HG03432 (cell line): Measurements from ENCODE around the gene MYOF.

Source experiments
- ATAC-seq: cut with Tn5 transposase; IDR thresholded peaks from one replicate; pipeline ENCODE4 v1.9.1; 2021; ENCODE audit warnings: mild to moderate bottlenecking, moderate library complexity; ENCODE audit not compliant: unreplicated experiment

Gene MYOF, protein sequence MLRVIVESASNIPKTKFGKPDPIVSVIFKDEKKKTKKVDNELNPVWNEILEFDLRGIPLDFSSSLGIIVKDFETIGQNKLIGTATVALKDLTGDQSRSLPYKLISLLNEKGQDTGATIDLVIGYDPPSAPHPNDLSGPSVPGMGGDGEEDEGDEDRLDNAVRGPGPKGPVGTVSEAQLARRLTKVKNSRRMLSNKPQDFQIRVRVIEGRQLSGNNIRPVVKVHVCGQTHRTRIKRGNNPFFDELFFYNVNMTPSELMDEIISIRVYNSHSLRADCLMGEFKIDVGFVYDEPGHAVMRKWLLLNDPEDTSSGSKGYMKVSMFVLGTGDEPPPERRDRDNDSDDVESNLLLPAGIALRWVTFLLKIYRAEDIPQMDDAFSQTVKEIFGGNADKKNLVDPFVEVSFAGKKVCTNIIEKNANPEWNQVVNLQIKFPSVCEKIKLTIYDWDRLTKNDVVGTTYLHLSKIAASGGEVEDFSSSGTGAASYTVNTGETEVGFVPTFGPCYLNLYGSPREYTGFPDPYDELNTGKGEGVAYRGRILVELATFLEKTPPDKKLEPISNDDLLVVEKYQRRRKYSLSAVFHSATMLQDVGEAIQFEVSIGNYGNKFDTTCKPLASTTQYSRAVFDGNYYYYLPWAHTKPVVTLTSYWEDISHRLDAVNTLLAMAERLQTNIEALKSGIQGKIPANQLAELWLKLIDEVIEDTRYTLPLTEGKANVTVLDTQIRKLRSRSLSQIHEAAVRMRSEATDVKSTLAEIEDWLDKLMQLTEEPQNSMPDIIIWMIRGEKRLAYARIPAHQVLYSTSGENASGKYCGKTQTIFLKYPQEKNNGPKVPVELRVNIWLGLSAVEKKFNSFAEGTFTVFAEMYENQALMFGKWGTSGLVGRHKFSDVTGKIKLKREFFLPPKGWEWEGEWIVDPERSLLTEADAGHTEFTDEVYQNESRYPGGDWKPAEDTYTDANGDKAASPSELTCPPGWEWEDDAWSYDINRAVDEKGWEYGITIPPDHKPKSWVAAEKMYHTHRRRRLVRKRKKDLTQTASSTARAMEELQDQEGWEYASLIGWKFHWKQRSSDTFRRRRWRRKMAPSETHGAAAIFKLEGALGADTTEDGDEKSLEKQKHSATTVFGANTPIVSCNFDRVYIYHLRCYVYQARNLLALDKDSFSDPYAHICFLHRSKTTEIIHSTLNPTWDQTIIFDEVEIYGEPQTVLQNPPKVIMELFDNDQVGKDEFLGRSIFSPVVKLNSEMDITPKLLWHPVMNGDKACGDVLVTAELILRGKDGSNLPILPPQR (N-terminal part only)

GRCh38 chr10:93482145-93482834 lies at the start of gene MYOF:
TSS of gene MYOF (minus strand) at chr10:93482334. CDS start at chr10:93482194, 140 bp downstream.
- peak; percentile 81 for ATAC-seq

- ATAC-seq, result no peak
Measured at GRCh38 chr10:93518531-93518930, 36.4 kb upstream of the MYOF start.

GRCh38 chr10:93516006-93516380 lies 33.9 kb upstream of the MYOF start:
- ATAC-seq, result no peak

DNA sequence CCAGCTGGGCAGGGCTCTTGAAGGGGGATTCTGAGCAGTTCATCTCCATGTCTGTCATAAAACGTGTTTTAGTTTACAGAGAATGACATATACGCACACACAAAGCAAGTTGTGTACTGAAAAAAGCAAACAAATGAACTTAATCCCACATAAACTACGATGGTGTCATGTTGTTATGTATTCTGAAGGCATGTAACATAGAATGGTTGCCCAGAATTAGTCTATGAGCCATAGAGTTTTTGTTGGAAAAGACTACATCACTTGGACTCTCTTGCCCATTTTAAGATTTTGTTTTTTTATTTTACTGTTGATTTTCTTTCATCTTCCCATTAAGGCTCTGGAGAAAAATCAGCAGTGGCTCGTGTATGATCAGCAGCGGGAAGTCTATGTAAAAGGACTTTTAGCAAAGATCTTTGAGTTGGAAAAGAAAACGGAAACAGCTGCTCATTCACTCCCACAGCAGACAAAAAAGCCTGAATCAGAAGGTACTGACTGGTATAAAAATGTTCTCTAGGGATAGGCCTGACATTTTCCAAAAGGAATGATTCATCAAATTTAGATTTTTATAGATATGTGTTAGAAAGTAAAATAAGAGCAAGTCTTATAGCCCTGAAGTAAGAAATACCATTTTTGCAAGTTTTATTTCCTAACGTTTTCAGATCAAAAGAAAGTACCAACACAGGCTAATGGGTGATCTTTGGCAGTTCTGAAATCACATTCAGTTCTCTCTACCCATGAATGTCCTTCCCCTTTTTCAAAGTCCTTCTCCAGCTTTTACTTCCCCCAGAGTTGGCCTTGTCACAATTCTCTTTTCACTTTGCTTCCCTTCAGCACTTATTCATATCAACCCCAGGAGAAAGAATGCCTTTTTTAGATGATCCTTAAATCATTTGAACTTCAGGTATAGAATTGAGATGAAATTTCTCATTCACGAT lies 33.2 kb upstream of the MYOF start:
- ATAC-seq, result no peak

DNA sequence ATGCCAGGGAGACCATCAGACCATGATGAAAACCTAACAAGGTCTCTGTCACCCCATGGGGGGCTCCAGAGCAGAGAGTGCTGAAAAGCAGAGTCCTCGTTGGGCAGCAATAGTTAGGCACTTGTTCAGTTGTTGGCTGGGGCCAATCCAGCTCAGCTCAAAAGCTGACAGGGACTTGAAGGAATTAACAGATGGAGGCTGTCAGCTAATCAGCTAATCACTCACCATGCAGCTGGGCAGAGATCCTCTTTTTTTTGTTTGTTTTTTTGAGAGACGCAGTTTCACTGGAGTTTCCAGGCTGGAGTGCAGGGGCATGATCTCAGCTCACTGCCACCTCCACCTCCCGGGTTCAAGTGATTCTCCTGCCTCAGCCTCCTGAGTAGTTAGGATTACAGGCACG lies 32.4 kb upstream of the MYOF start:
- no peak for ATAC-seq

DNA sequence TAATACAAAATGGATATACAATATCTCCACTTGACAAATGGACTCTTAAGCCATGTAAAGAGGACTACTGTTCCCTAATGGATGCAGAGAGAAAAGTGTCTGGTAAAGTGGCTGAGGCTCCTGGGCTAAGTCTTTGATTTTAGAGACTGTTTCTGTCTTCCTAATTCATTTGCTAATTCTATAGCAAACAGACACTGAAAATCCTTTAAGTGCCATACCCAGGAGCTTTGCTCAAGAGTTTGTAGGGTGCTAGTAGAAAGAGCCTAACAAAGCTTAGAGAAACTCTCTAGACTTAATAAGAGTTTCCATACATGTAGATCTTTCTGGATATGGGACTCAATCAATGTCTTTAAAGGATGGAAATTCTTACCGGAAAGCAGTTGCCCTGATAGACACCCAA lies 31.0 kb upstream of the MYOF start:
- ATAC-seq, result no peak

- no peak for ATAC-seq
Measured at GRCh38 chr10:93512565-93512964, 30.4 kb upstream of the MYOF start.

DNA sequence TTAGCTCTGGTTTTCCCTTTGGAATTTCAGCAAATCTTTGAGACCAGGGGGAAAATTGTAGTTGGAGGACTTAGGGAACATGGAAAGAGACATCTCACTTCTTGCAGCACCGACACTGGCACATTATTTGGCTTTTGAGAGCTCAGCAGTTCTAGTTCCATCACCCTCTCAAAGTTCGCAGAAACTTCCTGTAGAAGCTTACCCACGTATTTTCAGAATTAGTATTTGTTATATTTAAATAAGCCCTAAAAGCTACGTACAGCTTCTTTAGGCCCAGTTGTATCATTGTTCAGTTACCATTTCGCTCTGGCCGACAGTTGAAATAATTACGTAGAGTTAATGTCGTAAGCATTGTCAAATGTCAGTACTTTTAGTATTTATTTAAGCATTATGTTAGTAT lies 27.7 kb upstream of the MYOF start:
- no peak for ATAC-seq

DNA sequence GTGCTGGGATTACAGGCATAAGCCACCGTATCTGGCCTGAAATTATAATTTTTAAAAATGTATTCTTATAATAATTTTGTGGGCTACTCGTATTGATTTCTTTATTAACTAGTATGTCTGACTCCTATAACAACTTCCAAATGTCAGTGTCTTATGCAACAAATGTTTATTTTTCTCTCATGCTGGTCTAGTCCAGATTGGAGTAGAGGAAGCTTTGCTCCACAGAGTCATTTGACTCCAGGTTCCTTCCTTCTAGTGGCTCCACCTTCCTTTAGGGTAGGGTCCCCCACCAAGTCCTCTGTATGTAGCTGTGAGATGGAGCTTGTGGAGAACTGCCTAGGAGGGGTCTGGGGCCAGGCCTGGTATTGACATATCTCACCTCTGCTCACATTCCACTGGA lies 22.9 kb upstream of the MYOF start:
- no peak for ATAC-seq

- peak; percentile 92 for ATAC-seq
Measured at GRCh38 chr10:93503075-93503474, 20.9 kb upstream of the MYOF start.

- ATAC-seq, result no peak
Measured at GRCh38 chr10:93501650-93502049, 19.5 kb upstream of the MYOF start.

DNA sequence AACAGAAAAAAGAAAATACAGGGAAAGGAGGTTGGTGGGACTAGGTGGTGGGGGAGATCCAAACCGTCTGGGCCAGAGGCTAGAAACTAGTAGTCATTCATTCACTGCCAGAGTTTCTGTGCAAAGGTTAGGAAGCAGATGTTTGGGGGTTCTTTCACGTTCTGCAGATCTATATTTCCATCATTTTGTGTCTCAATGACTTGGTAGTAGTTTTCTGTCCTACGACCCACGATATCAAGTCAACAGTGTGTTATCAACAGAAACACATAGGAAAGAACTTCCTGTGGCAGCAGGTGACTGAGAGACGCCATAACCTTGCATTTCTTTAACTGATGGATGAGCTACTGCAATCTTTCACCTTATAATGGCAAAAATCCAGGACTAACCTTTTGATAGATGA lies 16.0 kb upstream of the MYOF start:
- ATAC-seq, result no peak

- peak; percentile 99 for ATAC-seq
Measured at GRCh38 chr10:93496322-93497041, 14.3 kb upstream of the MYOF start, which contains the start of gene CEP55. TSS of gene CEP55 (plus strand) at chr10:93496612. CDS start at chr10:93500052, 3,440 bp downstream.

DNA sequence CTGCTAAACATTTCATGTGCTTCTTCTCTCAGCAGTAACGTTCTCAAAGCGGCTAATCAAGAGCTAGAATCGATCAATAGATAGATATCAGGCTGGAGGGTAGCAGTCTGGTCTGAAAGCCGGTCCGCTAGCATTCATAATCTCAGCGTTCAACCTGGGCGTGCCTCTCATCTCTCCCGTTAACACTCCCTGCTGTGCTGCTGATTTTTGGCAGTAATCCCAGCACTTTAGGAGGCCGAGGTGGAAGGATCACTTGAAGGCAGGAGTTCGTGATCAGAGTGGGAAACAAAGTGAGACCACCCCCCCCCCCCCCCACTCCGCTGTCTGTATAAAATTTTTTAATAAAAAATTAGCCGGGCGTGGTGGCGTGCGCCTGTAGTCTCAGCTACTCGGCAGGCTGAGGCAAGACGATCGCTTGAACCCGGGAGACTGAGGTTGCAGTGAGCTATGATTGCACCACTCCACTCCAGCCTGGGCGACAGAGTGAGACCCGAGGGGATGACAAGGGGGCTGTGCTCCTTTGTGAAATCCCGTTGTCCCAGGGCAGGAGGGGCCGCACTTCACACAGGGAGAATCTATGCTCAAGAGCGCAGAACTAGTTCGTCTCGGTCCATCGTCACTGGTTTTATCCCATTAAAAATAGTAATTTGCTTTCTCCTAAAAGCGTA lies 13.7 kb upstream of the MYOF start:
- peak; percentile 21 for ATAC-seq

- ATAC-seq, result no peak
Measured at GRCh38 chr10:93494494-93494893, 12.4 kb upstream of the MYOF start.

- no peak for ATAC-seq
Measured at GRCh38 chr10:93493162-93493561, 11.0 kb upstream of the MYOF start.

DNA sequence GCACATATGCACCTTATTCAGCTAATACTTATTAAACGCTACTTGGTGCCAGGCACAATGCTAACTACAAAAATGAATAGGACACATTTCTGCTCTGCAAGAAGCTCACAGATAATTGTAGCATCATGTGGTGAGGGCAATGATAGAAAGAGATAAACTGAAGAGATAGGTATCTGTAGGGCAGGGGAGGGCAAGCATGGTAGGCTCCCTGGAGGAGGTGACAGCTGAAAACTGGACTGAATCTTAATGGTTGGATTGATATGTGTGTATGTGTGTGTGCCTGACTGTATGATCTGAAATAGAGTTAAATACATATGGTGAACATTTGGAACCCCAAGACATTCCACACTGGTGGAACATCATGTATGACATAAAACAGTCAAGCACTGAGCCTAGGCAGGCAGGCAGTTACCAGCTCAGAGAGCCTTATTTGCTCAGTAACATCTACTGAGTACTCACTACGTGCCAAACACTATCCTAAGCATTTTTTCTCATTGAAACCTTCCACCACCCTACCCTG lies 9.5 kb upstream of the MYOF start:
- no peak for ATAC-seq

- ATAC-seq, result no peak
Measured at GRCh38 chr10:93488956-93489528, 6.9 kb upstream of the MYOF start.
